GM23248 (cell line): ENCODE measurements around the gene ACADS.

Source experiments
- EZH2 ChIP-seq: fragments of 200-600 bp; sonication (generic); IDR thresholded peaks from 2 replicates; pipeline ENCODE4 v1.6.1; 2018; ENCODE audit warnings: antibody characterized with exemption, mild to moderate bottlenecking; ENCODE audit not compliant: insufficient read depth, poor library complexity, severe bottlenecking
- EZH2phosphoT487 ChIP-seq: fragments of 200-600 bp; sonication (generic); IDR thresholded peaks from 2 replicates; pipeline ENCODE4 v1.6.1; 2018; ENCODE audit warnings: antibody characterized with exemption, moderate library complexity, mild to moderate bottlenecking, low read depth; ENCODE audit not compliant: insufficient read depth

DNA sequence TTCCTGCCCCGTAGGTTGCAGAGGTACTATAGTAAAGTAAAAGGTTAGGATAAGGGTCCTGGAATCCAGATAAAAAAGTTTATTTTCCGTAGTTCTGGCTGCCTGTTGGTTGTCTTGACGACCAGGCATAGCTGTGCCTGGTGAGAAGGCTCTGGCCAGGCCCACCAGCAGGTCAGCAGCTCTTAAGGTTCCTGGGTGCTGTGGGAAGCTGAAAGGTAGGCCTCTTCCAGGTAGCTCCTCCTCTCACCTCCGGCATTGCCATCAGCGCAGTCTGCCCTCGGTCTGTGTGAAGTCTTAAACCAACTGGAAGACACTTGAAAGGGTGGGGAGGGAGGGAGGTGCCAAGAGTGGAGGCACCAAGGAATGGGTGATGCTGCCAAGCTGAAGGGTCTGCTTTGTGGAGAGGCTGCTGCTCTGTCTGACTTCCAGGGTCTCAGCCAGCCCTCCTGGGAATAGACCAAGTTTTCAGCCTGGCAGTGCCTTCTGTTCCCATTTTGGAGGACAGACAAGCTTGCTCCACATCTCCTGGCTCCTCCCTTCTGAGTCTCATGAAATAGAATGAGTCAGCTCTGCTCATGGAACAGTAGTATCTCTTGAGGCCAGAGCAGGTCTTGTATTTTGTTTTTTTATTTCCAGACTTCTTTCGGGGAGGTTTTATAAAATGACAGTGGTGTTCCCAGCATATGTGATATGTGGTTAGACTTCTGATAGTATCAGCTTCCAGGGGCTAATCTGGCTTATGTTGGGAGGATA, 5.2 kb upstream of the ACADS start:
- TF ChIP-seq EZH2: no peak
- TF ChIP-seq EZH2phosphoT487: no peak
